Measurements from ENCODE around the gene RAD50.

DNA sequence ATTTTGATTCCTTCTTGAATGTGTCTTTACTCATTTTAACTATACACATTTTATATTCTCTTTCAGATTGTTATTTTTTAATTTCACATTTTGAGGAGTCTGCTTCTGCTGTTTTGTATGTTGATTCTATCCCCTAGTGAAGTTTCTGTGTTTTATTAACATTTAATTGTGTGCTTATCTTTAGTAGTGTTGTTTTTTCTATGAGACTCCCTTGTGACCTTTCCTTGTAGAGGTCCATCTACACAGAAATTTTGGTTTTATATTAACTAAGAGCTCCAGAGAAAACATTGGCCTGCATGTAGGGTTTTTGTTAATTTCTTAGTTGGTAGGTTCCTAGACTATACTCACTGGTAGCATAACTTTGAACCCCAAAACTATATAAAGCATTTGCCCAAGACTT lies 65.8 kb downstream of the RAD50 start:
- TF ChIP-seq, protein P1, sequence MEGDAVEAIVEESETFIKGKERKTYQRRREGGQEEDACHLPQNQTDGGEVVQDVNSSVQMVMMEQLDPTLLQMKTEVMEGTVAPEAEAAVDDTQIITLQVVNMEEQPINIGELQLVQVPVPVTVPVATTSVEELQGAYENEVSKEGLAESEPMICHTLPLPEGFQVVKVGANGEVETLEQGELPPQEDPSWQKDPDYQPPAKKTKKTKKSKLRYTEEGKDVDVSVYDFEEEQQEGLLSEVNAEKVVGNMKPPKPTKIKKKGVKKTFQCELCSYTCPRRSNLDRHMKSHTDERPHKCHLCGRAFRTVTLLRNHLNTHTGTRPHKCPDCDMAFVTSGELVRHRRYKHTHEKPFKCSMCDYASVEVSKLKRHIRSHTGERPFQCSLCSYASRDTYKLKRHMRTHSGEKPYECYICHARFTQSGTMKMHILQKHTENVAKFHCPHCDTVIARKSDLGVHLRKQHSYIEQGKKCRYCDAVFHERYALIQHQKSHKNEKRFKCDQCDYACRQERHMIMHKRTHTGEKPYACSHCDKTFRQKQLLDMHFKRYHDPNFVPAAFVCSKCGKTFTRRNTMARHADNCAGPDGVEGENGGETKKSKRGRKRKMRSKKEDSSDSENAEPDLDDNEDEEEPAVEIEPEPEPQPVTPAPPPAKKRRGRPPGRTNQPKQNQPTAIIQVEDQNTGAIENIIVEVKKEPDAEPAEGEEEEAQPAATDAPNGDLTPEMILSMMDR (IDR thresholded peaks at IDR 0.05): no peak
- TF ChIP-seq POLR2A (IDR thresholded peaks at IDR 0.05): no peak
